ENCODE data around the gene MFSD6L. TPM values are rescaled to one million over a fixed set of nuclear protein-coding genes. Genes with fewer than 3 reads are reported as not detected.

The MFSD6L gene
- total and polyA plus RNA-seq, 10 of the 15 experiments (the other 5 are each of a cell fraction or from before 2014, with no cell fraction given), result 0.39 to 3.1 (median 1.1) TPM

DNA sequence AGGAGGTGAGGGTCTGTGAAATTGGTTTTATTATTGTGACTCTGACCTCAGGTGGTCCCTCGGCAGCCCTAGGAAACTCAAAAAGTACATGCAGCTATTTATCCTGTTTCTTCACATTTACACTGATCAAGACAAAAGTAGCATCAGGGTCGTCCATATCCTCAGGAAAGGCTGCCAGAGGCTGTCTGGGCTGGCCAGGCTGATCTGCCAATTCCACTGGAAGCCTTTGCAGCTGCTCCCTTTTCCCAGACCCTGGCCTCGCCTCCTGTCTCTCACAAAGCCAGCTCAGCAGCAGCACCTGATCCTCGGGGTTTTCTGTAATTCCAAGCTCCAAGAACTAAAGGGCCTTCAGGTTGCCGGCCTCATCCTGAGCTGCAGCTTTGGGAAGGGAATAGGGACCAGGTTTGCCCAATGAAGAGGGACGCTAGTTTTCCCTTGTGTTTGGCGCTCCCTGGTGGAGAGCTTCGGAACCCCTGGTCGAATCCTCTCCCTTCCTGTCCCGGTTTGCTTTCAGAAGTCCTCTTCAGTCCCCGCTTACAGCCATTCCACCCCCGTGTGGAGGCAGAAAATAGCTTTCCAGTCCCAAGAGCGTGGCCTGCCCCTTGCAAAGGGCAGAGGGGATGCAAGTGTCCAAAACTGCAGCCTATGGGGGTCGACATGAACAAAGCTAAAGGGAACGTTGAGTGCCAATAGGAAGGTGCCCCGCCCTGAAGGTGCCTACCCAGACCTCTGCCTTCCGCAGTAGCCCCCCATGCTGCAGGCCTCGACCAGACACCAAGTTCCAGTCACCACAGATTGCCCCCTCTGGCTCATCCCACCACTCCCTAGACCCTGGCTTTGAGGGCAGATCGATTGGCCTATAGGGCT lies 13.4 kb downstream of the MFSD6L start:
- intact Hi-C loops (cut with micrococcal nuclease; ENCODE audit: unreplicated experiment) (loop anchor here (1.0 to 5.0 kb wide), 3 partner anchors 31 to 375 kb away; no protein-coding TSS in a partner anchor), in situ Hi-C loops (cut with MboI) (no loop called here)
- no peaks in the 10 kb centered on the region for H3K79me2 ChIP-seq (ENCODE audit: control insufficient read depth, insufficient read depth, low read length)
- FAIRE-seq, result peak; percentile 83
- no peaks in the 10 kb centered on the region for H3K27me3 ChIP-seq (replicated peaks in 1 of 2; ENCODE audit: control insufficient read depth in 2 of 2, insufficient read depth in 2 of 2, low read length in 1 of 2)
- no peak overlapping the region for H3K27ac ChIP-seq (ENCODE audit: control insufficient read depth, insufficient read depth)
- BruUV-seq (replicated peaks), result no TSS peak
- no peaks in the 10 kb centered on the region for H3K4me1 ChIP-seq (ENCODE audit: control insufficient read depth, insufficient read depth, low read length)
- ChIA-PET POLR2A (interaction anchor here (1.0 kb wide), 1 partner anchor 80 kb away, joined by 3 read pairs; no protein-coding TSS in a partner anchor), SMC1A (ENCODE audit: uncharacterized antibody, unreplicated experiment) (interaction anchor here (0.8 to 2.5 kb wide), 17 partner anchors 10 to 376 kb away, joined by 3 to 14 read pairs (median 4); partner anchors contain the start of gene NDEL1), CTCF (interaction anchor here (0.7 to 6.0 kb wide), 46 partner anchors 9 to 821 kb away, joined by 3 to 55 read pairs (median 4); no protein-coding TSS in a partner anchor), RAD21 (ENCODE audit: unreplicated experiment) (interaction anchor here (0.7 to 2.3 kb wide), 11 partner anchors 10 to 376 kb away, joined by 3 to 12 read pairs (median 3); no protein-coding TSS in a partner anchor)
- H3K9me3 ChIP-seq (replicated peaks; ENCODE audit: control insufficient read depth, insufficient read depth, low read length), result no peaks in the 10 kb centered on the region
- WGBS (ENCODE audit: insufficient coverage, insufficient replicate concordance, low lambda C conversion rate, missing lambda C conversion rate), result 30% methylated on average over 19 of the region's 19 CpGs
- TF ChIP-seq E2F4 (IDR thresholded peaks at IDR 0.05; ENCODE audit: low read depth, low read length) (no peak), RAD21 (IDR thresholded peaks at IDR 0.05; ENCODE audit: insufficient read depth, low read depth, low read length) (peak; percentile 75), HDAC2 (IDR thresholded peaks at IDR 0.05) (no peak), ATF7 (IDR thresholded peaks at IDR 0.05; ENCODE audit: low read depth) (no peak), CTCF (IDR thresholded peaks at IDR 0.05 in 2 of 3, conservative IDR thresholded peaks at IDR 0.05 in 1 of 3; ENCODE audit: control insufficient read depth in 2 of 3, extremely low read depth in 1 of 3, insufficient read depth in 1 of 3, low read depth in 3 of 3, low read length in 3 of 3) (peak; percentile 64 to 87 (median 84)), IKZF1 (conservative IDR thresholded peaks at IDR 0.05) (peak; percentile 26), MXI1 (IDR thresholded peaks at IDR 0.05; ENCODE audit: low read depth, low read length) (no peak), STAT3 (IDR thresholded peaks at IDR 0.05; ENCODE audit: low read depth, low read length) (no peak), YY1 (IDR thresholded peaks at IDR 0.05; ENCODE audit: low read depth, low read length) (peak; percentile 52), USF1 (IDR thresholded peaks at IDR 0.05; ENCODE audit: borderline replicate concordance, extremely low read length, insufficient read depth, low read depth, low read length) (no peak), CBX5 (IDR thresholded peaks at IDR 0.05; ENCODE audit: low read depth) (no peak), SMC3 (IDR thresholded peaks at IDR 0.05; ENCODE audit: borderline replicate concordance, low read length) (peak; percentile 57)
- TF ChIP-seq, protein P1, sequence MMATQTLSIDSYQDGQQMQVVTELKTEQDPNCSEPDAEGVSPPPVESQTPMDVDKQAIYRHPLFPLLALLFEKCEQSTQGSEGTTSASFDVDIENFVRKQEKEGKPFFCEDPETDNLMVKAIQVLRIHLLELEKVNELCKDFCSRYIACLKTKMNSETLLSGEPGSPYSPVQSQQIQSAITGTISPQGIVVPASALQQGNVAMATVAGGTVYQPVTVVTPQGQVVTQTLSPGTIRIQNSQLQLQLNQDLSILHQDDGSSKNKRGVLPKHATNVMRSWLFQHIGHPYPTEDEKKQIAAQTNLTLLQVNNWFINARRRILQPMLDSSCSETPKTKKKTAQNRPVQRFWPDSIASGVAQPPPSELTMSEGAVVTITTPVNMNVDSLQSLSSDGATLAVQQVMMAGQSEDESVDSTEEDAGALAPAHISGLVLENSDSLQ (IDR thresholded peaks at IDR 0.05), result no peak
- peak overlapping the region; percentile 15; the same call in 1 of the 2 replicates for H2AFZ ChIP-seq (ENCODE audit: control insufficient read depth, low read depth, low read length)
- no peaks in the 10 kb centered on the region for H3K36me3 ChIP-seq (ENCODE audit: control insufficient read depth in 2 of 2, insufficient read depth in 2 of 2, low read length in 1 of 2)
- H3K9ac ChIP-seq (ENCODE audit: control insufficient read depth, insufficient read depth, low read length), result no peak overlapping the region
- H3K4me2 ChIP-seq (ENCODE audit: control insufficient read depth, insufficient read depth), result no peak overlapping the region
- peak; percentile 89 for ATAC-seq
- no peak overlapping the region for H3K4me3 ChIP-seq
- DNase-seq (ENCODE audit: low read depth, low spot score), result no peak
- no peaks in the 10 kb centered on the region for H4K20me1 ChIP-seq (ENCODE audit: control insufficient read depth, insufficient read depth)
